Central memory CD8-positive, alpha-beta T cell (primary cell): Measurements from ENCODE around the gene SLX4IP.
"Not testable (repeated sequence)": the region's sequence is repeated elsewhere in the genome, so short reads cannot be mapped to it uniquely, and the experiment has no call there.

ENCODE experiments used
- ATAC-seq: fragments of 150-1000 bp; cut with Tn5 transposase; replicated peaks from 2 replicates; pipeline ENCODE4 v1.10.0; 2022; ENCODE audit warnings: mild to moderate bottlenecking, moderate FRiP score, moderate number of reproducible peaks; ENCODE audit not compliant: poor library complexity, severe bottlenecking; ENCODE audit errors: extremely low read depth
- DNase-seq, 2 donors: peaks; one replicate each; pipeline ENCODE4 v3.0.0; 2021; ENCODE audit warnings: low spot score in 2 of 2
- H3K27ac Mint-ChIP-seq: one replicate; pipeline ENCODE4 v1.8.0; 2022; ENCODE audit warnings: low read depth, mild to moderate bottlenecking, moderate library complexity, mixed read lengths
- H3K27me3 Mint-ChIP-seq: one replicate; pipeline ENCODE4 v1.8.0; 2022; ENCODE audit warnings: mixed read lengths
- H3K36me3 Mint-ChIP-seq: one replicate; pipeline ENCODE4 v1.8.0; 2022; ENCODE audit warnings: mild to moderate bottlenecking, moderate library complexity, mixed read lengths; ENCODE audit not compliant: insufficient read depth
- H3K4me1 Mint-ChIP-seq: one replicate; pipeline ENCODE4 v1.8.0; 2022; ENCODE audit warnings: mixed read lengths
- H3K4me3 Mint-ChIP-seq: one replicate; pipeline ENCODE4 v1.8.0; 2022; ENCODE audit warnings: mild to moderate bottlenecking, moderate library complexity, mixed read lengths
- H3K9me3 Mint-ChIP-seq: one replicate; pipeline ENCODE4 v1.8.0; 2022; ENCODE audit warnings: mixed read lengths

Gene SLX4IP

GRCh38 chr20:10411673-10412072, 23.4 kb upstream of the SLX4IP start:
- peaks cover 6% of the 10 kb centered on the region for H3K4me1 Mint-ChIP-seq
- peaks cover 4% of the 10 kb centered on the region for H3K36me3 Mint-ChIP-seq
- no peaks in the 10 kb centered on the region for H3K9me3 Mint-ChIP-seq
- ATAC-seq: no peak
- H3K27ac Mint-ChIP-seq: no peak overlapping the region
- H3K27me3 Mint-ChIP-seq: no peaks in the 10 kb centered on the region
- no peak overlapping the region for H3K4me3 Mint-ChIP-seq
- no peak for DNase-seq

- ATAC-seq (no peak), DNase-seq (no peak)
- Mint-ChIP-seq H3K36me3 (peaks cover 5% of the 10 kb centered on the region), H3K4me1 (peaks cover 11% of the 10 kb centered on the region), H3K9me3 (no peaks in the 10 kb centered on the region), H3K27me3 (no peaks in the 10 kb centered on the region), H3K27ac (no peak overlapping the region), H3K4me3 (no peak overlapping the region)
Observed at GRCh38 chr20:10412591-10413408, 22.3 kb upstream of the SLX4IP start.

- no peak overlapping the region for H3K27ac Mint-ChIP-seq
- no peaks in the 10 kb centered on the region for H3K9me3 Mint-ChIP-seq
- H3K4me1 Mint-ChIP-seq: peaks cover 13% of the 10 kb centered on the region
- ATAC-seq (no peak), DNase-seq (no peak)
- H3K27me3 Mint-ChIP-seq: no peaks in the 10 kb centered on the region
- H3K36me3 Mint-ChIP-seq: peaks cover 6% of the 10 kb centered on the region
- H3K4me3 Mint-ChIP-seq: no peak overlapping the region
Observed at GRCh38 chr20:10415013-10415650, 20.0 kb upstream of the SLX4IP start.

- H3K27me3 Mint-ChIP-seq, ATAC-seq, H3K4me3 Mint-ChIP-seq, H3K36me3 Mint-ChIP-seq, DNase-seq, H3K9me3 Mint-ChIP-seq: not testable (repeated sequence)
- H3K4me1 Mint-ChIP-seq: peaks cover 13% of the 10 kb centered on the region
- H3K27ac Mint-ChIP-seq: peak overlapping the region; percentile 12
Observed at GRCh38 chr20:10417218-10417617, 17.9 kb upstream of the SLX4IP start.

GRCh38 chr20:10419550-10420133, 15.5 kb upstream of the SLX4IP start:
- Mint-ChIP-seq H3K27ac (no peak overlapping the region), H3K9me3 (no peaks in the 10 kb centered on the region), H3K4me1 (peaks cover 13% of the 10 kb centered on the region), H3K36me3 (peaks cover 5% of the 10 kb centered on the region), H3K4me3 (no peak overlapping the region), H3K27me3 (no peaks in the 10 kb centered on the region)
- no peak for ATAC-seq
- no peak for DNase-seq

GRCh38 chr20:10423735-10424134, 11.4 kb upstream of the SLX4IP start:
- H3K9me3 Mint-ChIP-seq: no peaks in the 10 kb centered on the region
- H3K36me3 Mint-ChIP-seq: peaks cover 12% of the 10 kb centered on the region
- DNase-seq (no peak), ATAC-seq (no peak)
- H3K27ac Mint-ChIP-seq: no peak overlapping the region
- no peaks in the 10 kb centered on the region for H3K27me3 Mint-ChIP-seq
- no peak overlapping the region for H3K4me3 Mint-ChIP-seq
- H3K4me1 Mint-ChIP-seq: peaks cover 14% of the 10 kb centered on the region

- H3K27me3 Mint-ChIP-seq: no peaks in the 10 kb centered on the region
- H3K36me3 Mint-ChIP-seq: peaks cover 10% of the 10 kb centered on the region
- DNase-seq: no peak
- H3K4me1 Mint-ChIP-seq: peaks cover 35% of the 10 kb centered on the region
- H3K9me3 Mint-ChIP-seq: no peaks in the 10 kb centered on the region
- H3K27ac Mint-ChIP-seq: peak overlapping the region; percentile 54
- peak; percentile 49 for ATAC-seq
- H3K4me3 Mint-ChIP-seq: peak overlapping the region; percentile 23
Observed at GRCh38 chr20:10427060-10427692, 7.9 kb upstream of the SLX4IP start.

- H3K27ac Mint-ChIP-seq: peak overlapping the region; percentile 54
- no peaks in the 10 kb centered on the region for H3K9me3 Mint-ChIP-seq
- peaks cover 38% of the 10 kb centered on the region for H3K4me1 Mint-ChIP-seq
- H3K36me3 Mint-ChIP-seq: peaks cover 10% of the 10 kb centered on the region
- no peaks in the 10 kb centered on the region for H3K27me3 Mint-ChIP-seq
- no peak for DNase-seq
- ATAC-seq: no peak
- no peak overlapping the region for H3K4me3 Mint-ChIP-seq
Observed at GRCh38 chr20:10428008-10428407, 7.1 kb upstream of the SLX4IP start.

GRCh38 chr20:10429443-10429981, 5.6 kb upstream of the SLX4IP start:
- no peaks in the 10 kb centered on the region for H3K9me3 Mint-ChIP-seq
- no peak overlapping the region for H3K4me3 Mint-ChIP-seq
- ATAC-seq (no peak), DNase-seq (no peak)
- no peaks in the 10 kb centered on the region for H3K27me3 Mint-ChIP-seq
- peaks cover 20% of the 10 kb centered on the region for H3K36me3 Mint-ChIP-seq
- H3K27ac Mint-ChIP-seq: no peak overlapping the region
- H3K4me1 Mint-ChIP-seq: peaks cover 48% of the 10 kb centered on the region

- Mint-ChIP-seq H3K36me3 (peaks cover 22% of the 10 kb centered on the region), H3K4me1 (peaks cover 49% of the 10 kb centered on the region)
Observed at GRCh38 chr20:10430000-10430466, 5.1 kb upstream of the SLX4IP start.

GRCh38 chr20:10430704-10431103, 4.4 kb upstream of the SLX4IP start:
- Mint-ChIP-seq H3K27ac (peak overlapping the region; percentile 58), H3K4me3 (no peak overlapping the region), H3K27me3 (no peaks in the 10 kb centered on the region), H3K9me3 (no peaks in the 10 kb centered on the region), H3K36me3 (peaks cover 25% of the 10 kb centered on the region), H3K4me1 (peaks cover 56% of the 10 kb centered on the region)
- ATAC-seq (no peak), DNase-seq (no peak)

More at GRCh38 chr20:10430000-10430466, 5.1 kb upstream of the SLX4IP start:
- DNase-seq (no peak), ATAC-seq (no peak)
- no peak overlapping the region for H3K4me3 Mint-ChIP-seq
- H3K9me3 Mint-ChIP-seq: no peaks in the 10 kb centered on the region
- H3K27ac Mint-ChIP-seq: peak overlapping the region; percentile 58
- H3K27me3 Mint-ChIP-seq: no peaks in the 10 kb centered on the region

GRCh38 chr20:10432079-10432478, 3.0 kb upstream of the SLX4IP start:
- H3K9me3 Mint-ChIP-seq: no peaks in the 10 kb centered on the region
- peak overlapping the region; percentile 12 for H3K4me3 Mint-ChIP-seq
- no peak for ATAC-seq
- H3K27ac Mint-ChIP-seq: no peak overlapping the region
- H3K4me1 Mint-ChIP-seq: peaks cover 58% of the 10 kb centered on the region
- H3K27me3 Mint-ChIP-seq: no peaks in the 10 kb centered on the region
- DNase-seq: no peak
- H3K36me3 Mint-ChIP-seq: peaks cover 19% of the 10 kb centered on the region
